ENCODE results near the gene DHRSX. TPM values are rescaled to one million over a fixed set of nuclear protein-coding genes. Genes with fewer than 3 reads are reported as not detected.

Gene DHRSX
- total RNA-seq, 1 donor from 2014 or later = 65.4 TPM

- Mint-ChIP-seq H3K4me1 (ENCODE audit: low read depth) (peaks cover 9% of the 10 kb centered on the region), H3K4me3 (ENCODE audit: low read depth) (no peak overlapping the region), H3K9me3 (ENCODE audit: low read depth) (no peaks in the 10 kb centered on the region), H3K36me3 (ENCODE audit: insufficient read depth) (no peaks in the 10 kb centered on the region), H3K27ac (no peak overlapping the region), H3K27me3 (no peaks in the 10 kb centered on the region)
- DNase-seq (ENCODE audit: low spot score, unreplicated experiment) = no peak
- no peak for TF ChIP-seq CTCF (IDR thresholded peaks at IDR 0.05; ENCODE audit: unreplicated experiment)
Measured at GRCh38 chrX:2504706-2505332, 4.0 kb upstream of the DHRSX start.

GRCh38 chrX:2503591-2504500, 3.1 kb upstream of the DHRSX start:
- H3K4me3 Mint-ChIP-seq (ENCODE audit: low read depth) = no peak overlapping the region
- no peak for TF ChIP-seq CTCF (IDR thresholded peaks at IDR 0.05; ENCODE audit: unreplicated experiment)
- H3K27ac Mint-ChIP-seq = peak overlapping the region; percentile 26
- H3K9me3 Mint-ChIP-seq (ENCODE audit: low read depth) = no peaks in the 10 kb centered on the region
- peaks cover 17% of the 10 kb centered on the region for H3K4me1 Mint-ChIP-seq (ENCODE audit: low read depth)
- H3K36me3 Mint-ChIP-seq (ENCODE audit: insufficient read depth) = no peaks in the 10 kb centered on the region
- DNase-seq (ENCODE audit: low spot score, unreplicated experiment) = no peak
- no peaks in the 10 kb centered on the region for H3K27me3 Mint-ChIP-seq

GRCh38 chrX:2502668-2503519, 2.1 kb upstream of the DHRSX start:
- Mint-ChIP-seq H3K4me3 (ENCODE audit: low read depth) (peak overlapping the region; percentile 47), H3K27ac (no peak overlapping the region)

GRCh38 chrX:2502120-2502667, 1.4 kb upstream of the DHRSX start:
- no peak for DNase-seq (ENCODE audit: low spot score, unreplicated experiment)
- Mint-ChIP-seq H3K27me3 (no peaks in the 10 kb centered on the region), H3K27ac (peak overlapping the region; percentile 87), H3K4me3 (ENCODE audit: low read depth) (peak overlapping the region; percentile 67), H3K9me3 (ENCODE audit: low read depth) (no peaks in the 10 kb centered on the region), H3K36me3 (ENCODE audit: insufficient read depth) (no peaks in the 10 kb centered on the region), H3K4me1 (ENCODE audit: low read depth) (peaks cover 22% of the 10 kb centered on the region)
- no peak for TF ChIP-seq CTCF (IDR thresholded peaks at IDR 0.05; ENCODE audit: unreplicated experiment)

More at GRCh38 chrX:2502668-2503519, 2.1 kb upstream of the DHRSX start:
- DNase-seq (ENCODE audit: low spot score, unreplicated experiment) = no peak
- no peaks in the 10 kb centered on the region for H3K27me3 Mint-ChIP-seq
- no peaks in the 10 kb centered on the region for H3K9me3 Mint-ChIP-seq (ENCODE audit: low read depth)
- no peak for TF ChIP-seq CTCF (IDR thresholded peaks at IDR 0.05; ENCODE audit: unreplicated experiment)
- H3K4me1 Mint-ChIP-seq (ENCODE audit: low read depth) = peaks cover 18% of the 10 kb centered on the region
- no peaks in the 10 kb centered on the region for H3K36me3 Mint-ChIP-seq (ENCODE audit: insufficient read depth)

Measured in progenitor cell of endocrine pancreas (in vitro differentiated cells).